GM12878 (cell line): ENCODE measurements around the gene CRKL. TPM values are rescaled to one million over a fixed set of nuclear protein-coding genes. Genes with fewer than 3 reads are reported as not detected.

Source experiments
- BHLHE40 ChIP-seq, 2 experiments: fragments of 450-650 bp in 1 of 2; IDR thresholded peaks; 2 replicates each; pipeline ENCODE4 v1.6.1; 2011 to 2017; ENCODE audit warnings: low read depth in 2 of 2, borderline replicate concordance in 1 of 2, improper control_type of control experiment in 1 of 2, low read length in 1 of 2, mild to moderate bottlenecking in 1 of 2
- CBX5 ChIP-seq: sonication (generic); IDR thresholded peaks from 2 replicates; pipeline ENCODE4 v1.6.1; 2016; ENCODE audit warnings: low read depth, moderate library complexity, mild to moderate bottlenecking, inconsistent platforms
- CHD2 ChIP-seq: IDR thresholded peaks from 2 replicates; pipeline ENCODE4 v1.6.1; 2011; ENCODE audit warnings: low read depth, low read length, improper control_type of control experiment, borderline replicate concordance
- E2F4 ChIP-seq: IDR thresholded peaks from 2 replicates; pipeline ENCODE4 v1.6.1; 2012; ENCODE audit warnings: low read depth, low read length, improper control_type of control experiment
- E2F8 ChIP-seq: fragments of 450-650 bp; IDR thresholded peaks from 2 replicates; pipeline ENCODE4 v1.6.1; 2018; ENCODE audit warnings: mild to moderate bottlenecking, low read depth, moderate library complexity; ENCODE audit not compliant: partially characterized antibody
- EED ChIP-seq: sonication (generic); IDR thresholded peaks from 2 replicates; pipeline ENCODE4 v1.6.1; 2016; ENCODE audit warnings: antibody characterized with exemption, low read depth
- FOXK2 ChIP-seq: fragments of 450-650 bp; IDR thresholded peaks from 2 replicates; pipeline ENCODE4 v1.6.1; 2017; ENCODE audit warnings: mild to moderate bottlenecking, moderate library complexity
- MAX ChIP-seq: IDR thresholded peaks from 2 replicates; pipeline ENCODE4 v1.6.1; 2012; ENCODE audit warnings: low read depth, low read length, improper control_type of control experiment
- NR2F1 ChIP-seq: fragments of 450-650 bp; conservative IDR thresholded peaks from 2 replicates; pipeline ENCODE4 v1.6.1; 2017; ENCODE audit warnings: mild to moderate bottlenecking
- PAX5 ChIP-seq: IDR thresholded peaks from 2 replicates; pipeline ENCODE4 v1.6.1; 2011; ENCODE audit warnings: low read depth, low read length, borderline replicate concordance
- PBX3 ChIP-seq: IDR thresholded peaks from 2 replicates; pipeline ENCODE4 v1.6.1; 2011; ENCODE audit warnings: mild to moderate bottlenecking, low read depth, low read length, moderate library complexity; ENCODE audit not compliant: insufficient replicate concordance
- POLR2A ChIP-seq: IDR thresholded peaks from 2 replicates; pipeline ENCODE4 v1.6.1; 2011; ENCODE audit warnings: low read depth, mild to moderate bottlenecking, low read length
- POU2F2 ChIP-seq: IDR thresholded peaks from 3 replicates; pipeline ENCODE4 v1.6.1; 2011; ENCODE audit warnings: low read depth, mild to moderate bottlenecking, low read length, borderline replicate concordance
- RFX5 ChIP-seq: IDR thresholded peaks from 2 replicates; pipeline ENCODE4 v1.6.1; 2011; ENCODE audit warnings: low read depth, low read length, improper control_type of control experiment
- RUNX3 ChIP-seq: IDR thresholded peaks from 2 replicates; pipeline ENCODE4 v1.6.1; 2012; ENCODE audit warnings: low read length, inconsistent platforms
- SUPT20H ChIP-seq: IDR thresholded peaks from 2 replicates; pipeline ENCODE4 v1.6.1; 2011; ENCODE audit warnings: low read depth, mild to moderate bottlenecking, low read length, moderate library complexity, borderline replicate concordance; ENCODE audit not compliant: control insufficient read depth
- SUZ12 ChIP-seq: fragments of 200-600 bp; sonication (generic); IDR thresholded peaks from one replicate; pipeline ENCODE4 v1.6.1; 2018; ENCODE audit warnings: antibody characterized with exemption, mild to moderate bottlenecking; ENCODE audit not compliant: unreplicated experiment
- YY1 ChIP-seq: IDR thresholded peaks from 2 replicates; pipeline ENCODE4 v1.6.1; 2011; ENCODE audit warnings: low read depth, mild to moderate bottlenecking, low read length
- ZNF592 ChIP-seq: fragments of 450-650 bp; IDR thresholded peaks from 2 replicates; pipeline ENCODE4 v1.6.1; 2017; ENCODE audit warnings: mild to moderate bottlenecking, moderate library complexity
- ZZZ3 ChIP-seq: IDR thresholded peaks from 2 replicates; pipeline ENCODE4 v1.6.1; 2011; ENCODE audit warnings: low read depth; ENCODE audit not compliant: control insufficient read depth, insufficient read length
- polyA plus RNA-seq, 11 experiments: library from polyadenylated mRNA; depleted of rRNA in 4 of 11; unstranded in 6 of 11; stranded (reverse) in 5 of 11; fragments of >200 nt; fragmentation: Nextera tagmentation in 4 of 11; fragmentation: Illumina TruSeq in 1 of 11; extraction: Ambion mirVana in 4 of 11; extraction: Trizol in 1 of 11; gene quantifications; 1 replicate in 1 of 11; 2 replicates in 10 of 11; pipeline versions ENCODE4 v1.2.1 to v1.2.3, GENCODE V29; 2011 to 2016; ENCODE audit warnings: inconsistent platforms in 2 of 11, missing spikeins in 2 of 11, low read depth in 1 of 11
- total RNA-seq, 4 experiments: library from RNA; depleted of rRNA in 3 of 4; stranded (reverse); fragments of >200 nt in 3 of 4; fragmentation: Illumina TruSeq in 1 of 4; extraction: Trizol in 1 of 4; gene quantifications; 2 replicates each; pipeline versions ENCODE4 v1.2.1 to v1.2.3, GENCODE V29; 2013 to 2021

The CRKL gene
- total and polyA plus RNA-seq, 10 of the 15 experiments (the other 5 are each of a cell fraction or from before 2014, with no cell fraction given) = 12.6 to 61.2 (median 32.7) TPM

GRCh38 chr22:20916916-20917810 is at the start of gene CRKL (continued):
- TF ChIP-seq ZNF592 (peak; percentile 82; the same call in 1 of the 2 replicates), NR2F1 (peak; percentile 78), BHLHE40 (IDR thresholded peaks at IDR 0.05; ENCODE audit: borderline replicate concordance in 1 of 2, low read depth in 2 of 2, low read length in 1 of 2) (peak in 1 of 2 experiments; percentile 64; a peak in 1 of 4 replicates), POLR2A (peak; percentile 91), CHD2 (peak; percentile 68), YY1 (peak; percentile 97), PBX3 (peak; percentile 16), RFX5 (peak; percentile 86), RUNX3 (no peak; the same call in 1 of the 2 replicates), E2F8 (no peak), POU2F2 (no peak; the same call in 2 of the 3 replicates), EED (peak; percentile 99), PAX5 (peak; percentile 19; the same call in 1 of the 2 replicates), ZZZ3 (no peak), CBX5 (no peak), E2F4 (peak; percentile 69; the same call in 1 of the 2 replicates), SUZ12 (no peak), SUPT20H (no peak), FOXK2 (no peak), MAX (peak; percentile 69; the same call in 1 of the 2 replicates)
